GM12878 (cell line): ENCODE data around the gene MXRA7. TPM values are rescaled to one million over a fixed set of nuclear protein-coding genes. Genes with fewer than 3 reads are reported as not detected.

Experiments used
- ATAC-seq: fragments of 200-7000 bp; cut with Tn5 transposase; 3 replicates; pipeline ENCODE4 v1.9.1; 2020; ENCODE audit warnings: mild to moderate bottlenecking, moderate library complexity
- BruUV-seq: library from RNA; stranded (reverse); fragments of 400-500 nt; replicated peaks from 2 replicates; lab custom pipeline; 2021; lab: Mats Ljungman, UMichigan
- CTCF ChIA-PET: fragments of 300-600 bp; sonication (Branson Sonifier 250); formaldehyde crosslinking; extraction: SDS; loops from one replicate; lab custom pipeline; 2021; ENCODE audit warnings: inconsistent platforms; lab: Yijun Ruan, JAX
- POLR2A ChIA-PET: fragments of 350-600 bp; formaldehyde crosslinking; extraction: SDS; loops from one replicate; lab custom pipeline; 2021; ENCODE audit warnings: inconsistent platforms; lab: Charles Lee
- RAD21 ChIA-PET: fragments of 300-600 bp; sonication (Branson Sonifier 250); formaldehyde crosslinking; loops from one replicate; lab custom pipeline; 2023; ENCODE audit warnings: antibody characterized with exemption; ENCODE audit not compliant: unreplicated experiment; lab: Charles Lee
- SMC1A ChIA-PET: fragments of 300-600 bp; sonication (Branson Sonifier 250); formaldehyde crosslinking; loops from one replicate; lab custom pipeline; 2023; ENCODE audit not compliant: unreplicated experiment, uncharacterized antibody; lab: Charles Lee
- DNase-seq: peaks from one replicate; pipeline ENCODE4 v3.0.0-alpha.2; 2011; ENCODE audit warnings: low read depth, low spot score
- FAIRE-seq: peaks from 3 replicates; lab custom pipeline; 2011; peaks lifted over from hg19 to GRCh38; lab: Jason Lieb, UNC
- H2AFZ ChIP-seq: 2 replicates; pipeline ENCODE4 v1.6.0; 2011; ENCODE audit warnings: low read depth, low read length, control low read depth; ENCODE audit not compliant: control insufficient read depth
- H3K27ac ChIP-seq: 2 replicates; pipeline ENCODE4 v1.5.1; 2011; ENCODE audit warnings: control low read depth; ENCODE audit not compliant: control insufficient read depth, insufficient read depth
- H3K27me3 ChIP-seq, 2 experiments: replicated peaks in 1 of 2; 2 replicates each; pipeline versions ENCODE4 v1.6.0 to v1.6.1; 2011; ENCODE audit warnings: low read length in 1 of 2; ENCODE audit not compliant: control insufficient read depth in 2 of 2, insufficient read depth in 2 of 2
- H3K36me3 ChIP-seq, 2 experiments: 2 replicates each; pipeline ENCODE4 v1.5.1; 2011; ENCODE audit warnings: low read length in 1 of 2; ENCODE audit not compliant: control insufficient read depth in 2 of 2, insufficient read depth in 2 of 2
- H3K4me1 ChIP-seq: 2 replicates; pipeline ENCODE4 v1.6.1; 2011; ENCODE audit warnings: mild to moderate bottlenecking, low read length, moderate library complexity, mixed read lengths; ENCODE audit not compliant: control insufficient read depth, insufficient read depth
- H3K4me2 ChIP-seq: 2 replicates; pipeline ENCODE4 v1.6.0; 2011; ENCODE audit warnings: control low read depth; ENCODE audit not compliant: control insufficient read depth, insufficient read depth
- H3K4me3 ChIP-seq: fragments of 200-600 bp; sonication (generic); 2 replicates; pipeline ENCODE4 v1.5.1; 2016
- H3K79me2 ChIP-seq: 2 replicates; pipeline ENCODE4 v1.6.0; 2011; ENCODE audit warnings: low read length; ENCODE audit not compliant: control insufficient read depth, insufficient read depth
- H3K9ac ChIP-seq: 2 replicates; pipeline ENCODE4 v1.8.0; 2011; ENCODE audit warnings: low read length, control low read depth, mixed read lengths; ENCODE audit not compliant: control insufficient read depth, insufficient read depth
- H3K9me3 ChIP-seq: replicated peaks from 3 replicates; pipeline ENCODE4 v1.5.1; 2011; ENCODE audit warnings: mild to moderate bottlenecking, low read length; ENCODE audit not compliant: control insufficient read depth, insufficient read depth
- H4K20me1 ChIP-seq: 2 replicates; pipeline ENCODE4 v1.6.0; 2011; ENCODE audit not compliant: control insufficient read depth, insufficient read depth
- ATF3 ChIP-seq: IDR thresholded peaks from 2 replicates; pipeline ENCODE4 v1.6.1; 2011; ENCODE audit warnings: low read depth, mild to moderate bottlenecking, low read length, moderate library complexity, borderline replicate concordance; ENCODE audit errors: extremely low read depth
- BCLAF1 ChIP-seq: fragments of 450-650 bp; IDR thresholded peaks from 2 replicates; pipeline ENCODE4 v1.6.1; 2017; ENCODE audit warnings: antibody characterized with exemption, mild to moderate bottlenecking, moderate library complexity
- BRCA1 ChIP-seq: IDR thresholded peaks from 2 replicates; pipeline ENCODE4 v1.6.1; 2011; ENCODE audit warnings: low read depth, low read length, improper control_type of control experiment
- CBX3 ChIP-seq: fragments of 200-600 bp; sonication (generic); IDR thresholded peaks from 2 replicates; pipeline ENCODE4 v1.6.1; 2016; ENCODE audit warnings: low read depth, borderline replicate concordance
- ELK1 ChIP-seq: IDR thresholded peaks from 2 replicates; pipeline ENCODE4 v1.6.1; 2012; ENCODE audit warnings: low read depth, low read length, improper control_type of control experiment
- ESRRA ChIP-seq: IDR thresholded peaks from 2 replicates; pipeline ENCODE4 v1.6.1; 2012; ENCODE audit warnings: mild to moderate bottlenecking, low read length, improper control_type of control experiment
- HSF1 ChIP-seq: fragments of 150-350 bp; IDR thresholded peaks from 2 replicates; pipeline ENCODE4 v1.6.1; 2014; ENCODE audit warnings: mild to moderate bottlenecking, low read depth, low read length
- NBN ChIP-seq: fragments of 450-650 bp; IDR thresholded peaks from 2 replicates; pipeline ENCODE4 v1.6.1; 2016
- NFXL1 ChIP-seq: fragments of 450-650 bp; IDR thresholded peaks from 2 replicates; pipeline ENCODE4 v1.6.1; 2017; ENCODE audit warnings: antibody characterized with exemption, mild to moderate bottlenecking, borderline replicate concordance
- PAX8 ChIP-seq: fragments of 450-650 bp; IDR thresholded peaks from 2 replicates; pipeline ENCODE4 v1.6.1; 2017; ENCODE audit warnings: mild to moderate bottlenecking, moderate library complexity
- PML ChIP-seq: IDR thresholded peaks from 2 replicates; pipeline ENCODE4 v1.6.1; 2012; ENCODE audit warnings: low read length, inconsistent platforms
- STAT1 ChIP-seq: fragments of 450-650 bp; conservative IDR thresholded peaks from 2 replicates; pipeline ENCODE4 v1.6.1; 2014; ENCODE audit warnings: antibody characterized with exemption, mild to moderate bottlenecking
- TARDBP ChIP-seq: IDR thresholded peaks from 2 replicates; pipeline ENCODE4 v1.6.1; 2016; ENCODE audit warnings: borderline replicate concordance
- ZNF592 ChIP-seq: fragments of 450-650 bp; IDR thresholded peaks from 2 replicates; pipeline ENCODE4 v1.6.1; 2017; ENCODE audit warnings: mild to moderate bottlenecking, moderate library complexity
- ZNF622 ChIP-seq: fragments of 450-650 bp; IDR thresholded peaks from 2 replicates; pipeline ENCODE4 v1.6.1; 2017; ENCODE audit warnings: mild to moderate bottlenecking, inconsistent platforms
- WGBS: methylation state at CpG from one replicate; pipeline ENCODE4 v1.1.6; 2016; ENCODE audit warnings: low lambda C conversion rate; ENCODE audit not compliant: insufficient replicate concordance, insufficient coverage; ENCODE audit errors: missing lambda C conversion rate; 5-methylcytosine and 5-hydroxymethylcytosine counted together
- in situ Hi-C: fragments of 300-500 bp; cut with MboI; formaldehyde crosslinking; loops from 9 replicates; pipeline ENCODE4 v1.14.3; 2018; ENCODE audit warnings: mixed read lengths
- intact Hi-C: fragments of 100-400 bp; cut with micrococcal nuclease; formaldehyde crosslinking; loops from one replicate; pipeline ENCODE4 v1.14.2; 2022; ENCODE audit not compliant: unreplicated experiment
- polyA plus RNA-seq, 11 experiments: library from polyadenylated mRNA; depleted of rRNA in 4 of 11; unstranded in 6 of 11; stranded (reverse) in 5 of 11; fragments of >200 nt; fragmentation: Nextera tagmentation in 4 of 11; fragmentation: Illumina TruSeq in 1 of 11; extraction: Ambion mirVana in 4 of 11; extraction: Trizol in 1 of 11; gene quantifications; 1 replicate in 1 of 11; 2 replicates in 10 of 11; pipeline versions ENCODE4 v1.2.1 to v1.2.3, GENCODE V29; 2011 to 2016; ENCODE audit warnings: inconsistent platforms in 2 of 11, missing spikeins in 2 of 11, low read depth in 1 of 11
- total RNA-seq, 4 experiments: library from RNA; depleted of rRNA in 3 of 4; stranded (reverse); fragments of >200 nt in 3 of 4; fragmentation: Illumina TruSeq in 1 of 4; extraction: Trizol in 1 of 4; gene quantifications; 2 replicates each; pipeline versions ENCODE4 v1.2.1 to v1.2.3, GENCODE V29; 2013 to 2021

MXRA7 gene
- total and polyA plus RNA-seq, 10 of the 15 experiments (the other 5 are each of a cell fraction or from before 2014, with no cell fraction given), result 0.03 to 2.0 (median 0.33) TPM

GRCh38 chr17:76713765-76714164, 3.0 kb upstream of the MXRA7 start:
- no peaks in the 10 kb centered on the region for H3K79me2 ChIP-seq
- ChIA-PET SMC1A (interaction anchor here (1.0 to 2.0 kb wide), 5 partner anchors 12 to 156 kb away, joined by 3 to 7 read pairs (median 3); no protein-coding TSS in a partner anchor), RAD21 (interaction anchor here (1.6 kb wide), 1 partner anchor 32 kb away, joined by 10 read pairs; no protein-coding TSS in a partner anchor), POLR2A (interaction anchor here (1.1 kb wide), 1 partner anchor 9 kb away, joined by 3 read pairs; no protein-coding TSS in a partner anchor), CTCF (interaction anchor here (0.9 to 6.5 kb wide), 16 partner anchors 9 to 192 kb away, joined by 3 to 65 read pairs (median 4); partner anchors contain the start of genes JMJD6 and METTL23)
- no peak for ATAC-seq
- no TSS peak for BruUV-seq
- no peak overlapping the region for H3K9ac ChIP-seq
- H3K27me3 ChIP-seq, result no peaks in the 10 kb centered on the region; a peak in 2 of 4 replicates
- DNase-seq, result no peak
- no peak overlapping the region for H2AFZ ChIP-seq
- WGBS, result 96% methylated on average over 7 of the region's 7 CpGs
- no peak overlapping the region for H3K4me2 ChIP-seq
- no peak overlapping the region for H3K27ac ChIP-seq
- H3K9me3 ChIP-seq, result no peaks in the 10 kb centered on the region
- no peak overlapping the region for H3K4me3 ChIP-seq
- peaks cover 8% of the 10 kb centered on the region for H3K4me1 ChIP-seq
- no peak for FAIRE-seq
- peaks cover 5% of the 10 kb centered on the region for H4K20me1 ChIP-seq
- in situ Hi-C loops (no loop called here), intact Hi-C loops (loop anchor here (10.0 kb wide), 1 partner anchor 89 kb away; no protein-coding TSS in a partner anchor)
- H3K36me3 ChIP-seq, result peaks cover 9 to 32% of the 10 kb centered on the region in 2 experiments
- TF ChIP-seq ELK1 (no peak), PML (no peak), CBX3 (no peak), STAT1 (no peak), ZNF622 (no peak), BRCA1 (no peak), HSF1 (no peak), PAX8 (no peak), ATF3 (no peak), ZNF592 (no peak), NFXL1 (no peak), BCLAF1 (no peak), ESRRA (no peak), TARDBP (no peak), NBN (no peak)
